HCT116 (cell line): ENCODE data around the gene FOXP1. TPM values are rescaled to one million over a fixed set of nuclear protein-coding genes. Genes with fewer than 3 reads are reported as not detected.

ENCODE experiments used
- ATAC-seq: fragments of 200-7000 bp; cut with Tn5 transposase; 2 replicates; pipeline ENCODE4 v1.9.1; 2020; ENCODE audit warnings: mild to moderate bottlenecking, moderate library complexity
- BruUV-seq: library from RNA; stranded (reverse); fragments of 400-500 nt; replicated peaks from 2 replicates; lab custom pipeline; 2021; lab: Mats Ljungman, UMichigan
- CTCF ChIA-PET: fragments of 300-600 bp; sonication (Branson Sonifier 250); formaldehyde crosslinking; loops from one replicate; lab custom pipeline; 2021; ENCODE audit warnings: antibody characterized with exemption; lab: Charles Lee
- POLR2A ChIA-PET: fragments of 300-600, 350-600 bp; sonication (Branson Sonifier 250); formaldehyde crosslinking; loops from one replicate; lab custom pipeline; 2021; ENCODE audit warnings: antibody characterized with exemption; lab: Charles Lee
- RAD21 ChIA-PET, 2 experiments: fragments of 300-600 bp; sonication (Branson Sonifier 250); formaldehyde crosslinking; loops; one replicate each; lab custom pipeline; 2023; ENCODE audit warnings: low total read pairs in 2 of 2; ENCODE audit not compliant: uncharacterized antibody in 2 of 2, unreplicated experiment in 2 of 2, low non-redundant PET in 1 of 2; lab: Charles Lee
- DNase-seq: peaks from one replicate; pipeline ENCODE4 v3.0.0-alpha.2; 2010; ENCODE audit warnings: low read depth, low spot score
- H2AFZ ChIP-seq: fragments of 200-600 bp; shearing (Covaris generic), sonication (generic); 2 replicates; pipeline ENCODE4 v1.6.1; 2017; ENCODE audit warnings: low read depth, mixed run types, mixed read lengths, antibody characterized with exemption, low read length; ENCODE audit not compliant: poor library complexity, severe bottlenecking
- H3K27ac ChIP-seq: 2 replicates; pipeline ENCODE4 v1.5.1; 2012; ENCODE audit warnings: low read depth, low read length
- H3K27me3 ChIP-seq: fragments of 200-600 bp; sonication (generic); 2 replicates; pipeline ENCODE4 v1.6.1; 2016; ENCODE audit warnings: mixed run types, low read length, mixed read lengths; ENCODE audit not compliant: insufficient read depth
- H3K36me3 ChIP-seq, 2 experiments: fragments of 200-500 bp in 1 of 2; fragments of 200-600 bp in 1 of 2; sonication (Bioruptor generic) in 1 of 2; sonication (generic) in 1 of 2; 2 replicates each; pipeline versions ENCODE4 v1.5.1 to v1.6.1; 2014 to 2016; ENCODE audit warnings: low read length in 2 of 2, inconsistent platforms in 1 of 2, mixed read lengths in 1 of 2, mixed run types in 1 of 2; ENCODE audit not compliant: insufficient read depth in 2 of 2, control insufficient read depth in 1 of 2
- H3K4me1 ChIP-seq, 2 experiments: fragments of 200-600 bp in 1 of 2; sonication (generic) in 1 of 2; 2 replicates each; pipeline versions ENCODE4 v1.5.1 to v1.6.1; 2012 to 2017; ENCODE audit warnings: low read length in 2 of 2, inconsistent platforms in 1 of 2, mild to moderate bottlenecking in 1 of 2, mixed read lengths in 1 of 2, mixed run types in 1 of 2, moderate library complexity in 1 of 2; ENCODE audit not compliant: insufficient read depth in 2 of 2, control insufficient read depth in 1 of 2
- H3K4me2 ChIP-seq: fragments of 200-600 bp; sonication (generic); 2 replicates; pipeline ENCODE4 v1.6.1; 2017; ENCODE audit warnings: mixed run types, low read length, mixed read lengths
- H3K4me3 ChIP-seq, 2 experiments: fragments of 200-600 bp in 1 of 2; sonication (generic) in 1 of 2; replicated peaks in 1 of 2; 2 replicates each; pipeline ENCODE4 v1.5.1; 2011 to 2016; ENCODE audit warnings: low read length in 2 of 2, control low read depth in 1 of 2, low read depth in 1 of 2, mild to moderate bottlenecking in 1 of 2, mixed read lengths in 1 of 2, mixed run types in 1 of 2
- H3K79me2 ChIP-seq: fragments of 200-600 bp; sonication (generic); 2 replicates; pipeline ENCODE4 v1.6.1; 2017; ENCODE audit warnings: mild to moderate bottlenecking, mixed run types, low read length, moderate library complexity, mixed read lengths; ENCODE audit not compliant: insufficient read depth
- H3K9ac ChIP-seq: fragments of 200-600 bp; sonication (generic); 2 replicates; pipeline ENCODE4 v1.6.1; 2016; ENCODE audit warnings: low read length, mixed read lengths
- H3K9me2 ChIP-seq: fragments of 200-600 bp; sonication (generic), shearing (Covaris generic); 2 replicates; pipeline ENCODE4 v1.6.1; 2017; ENCODE audit warnings: mixed run types, mild to moderate bottlenecking, moderate library complexity; ENCODE audit not compliant: insufficient read depth
- H3K9me3 ChIP-seq, 2 experiments: fragments of 200-500 bp in 1 of 2; fragments of 200-600 bp in 1 of 2; sonication (Bioruptor generic) in 1 of 2; sonication (generic) in 1 of 2; 2 replicates each; pipeline ENCODE4 v1.6.1; 2014 to 2017; ENCODE audit warnings: low read length in 2 of 2, mixed read lengths in 2 of 2, inconsistent platforms in 1 of 2, low read depth in 1 of 2, mild to moderate bottlenecking in 1 of 2, mixed run types in 1 of 2, moderate library complexity in 1 of 2; ENCODE audit not compliant: control insufficient read depth in 1 of 2, insufficient read depth in 1 of 2
- H4K20me1 ChIP-seq: fragments of 200-600 bp; sonication (generic), shearing (Covaris generic); 2 replicates; pipeline ENCODE4 v1.6.1; 2017; ENCODE audit warnings: mixed run types, mild to moderate bottlenecking, moderate library complexity; ENCODE audit not compliant: insufficient read depth
- ATF3 ChIP-seq: IDR thresholded peaks from 2 replicates; pipeline ENCODE4 v1.6.1; 2012
- CBX3 ChIP-seq: IDR thresholded peaks from 2 replicates; pipeline ENCODE4 v1.6.1; 2012; ENCODE audit warnings: low read depth
- CEBPB ChIP-seq: IDR thresholded peaks from 2 replicates; pipeline ENCODE4 v1.6.1; 2012; ENCODE audit warnings: low read depth
- EGR1 ChIP-seq: IDR thresholded peaks from 2 replicates; pipeline ENCODE4 v1.6.1; 2012; ENCODE audit warnings: low read depth
- ELF1 ChIP-seq: IDR thresholded peaks from 2 replicates; pipeline ENCODE4 v1.6.1; 2012; ENCODE audit warnings: low read depth, borderline replicate concordance
- EZH2 ChIP-seq: fragments of 200-600 bp; sonication (generic); IDR thresholded peaks from 2 replicates; pipeline ENCODE4 v1.6.1; 2017; ENCODE audit warnings: antibody characterized with exemption, mixed run types
- EZH2phosphoT487 ChIP-seq: fragments of 200-600 bp; IDR thresholded peaks from 2 replicates; pipeline ENCODE4 v1.6.1; 2018; ENCODE audit warnings: antibody characterized with exemption, borderline replicate concordance
- FOSL1 ChIP-seq: IDR thresholded peaks from 2 replicates; pipeline ENCODE4 v1.6.1; 2012; ENCODE audit warnings: low read depth
- JUND ChIP-seq: IDR thresholded peaks from 2 replicates; pipeline ENCODE4 v1.6.1; 2012
- MAX ChIP-seq: IDR thresholded peaks from 2 replicates; pipeline ENCODE4 v1.6.1; 2012
- POLR2A ChIP-seq: IDR thresholded peaks from 2 replicates; pipeline ENCODE4 v1.7.0; 2011; ENCODE audit warnings: borderline replicate concordance; ENCODE audit not compliant: insufficient read depth, insufficient read length; ENCODE audit errors: extremely low read depth
- RAD21 ChIP-seq: IDR thresholded peaks from 2 replicates; pipeline ENCODE4 v1.6.1; 2012; ENCODE audit warnings: low read depth, mild to moderate bottlenecking
- REST ChIP-seq: IDR thresholded peaks from 2 replicates; pipeline ENCODE4 v1.6.1; 2012; ENCODE audit warnings: low read depth
- SIN3A ChIP-seq: IDR thresholded peaks from 2 replicates; pipeline ENCODE4 v1.6.1; 2012; ENCODE audit warnings: low read depth
- SP1 ChIP-seq: IDR thresholded peaks from 2 replicates; pipeline ENCODE4 v1.6.1; 2012; ENCODE audit warnings: low read depth
- SRF ChIP-seq: IDR thresholded peaks from 2 replicates; pipeline ENCODE4 v1.6.1; 2012; ENCODE audit warnings: low read depth
- TCF7L2 ChIP-seq: IDR thresholded peaks from 2 replicates; pipeline ENCODE4 v1.7.0; 2011; ENCODE audit warnings: borderline replicate concordance, inconsistent platforms; ENCODE audit not compliant: insufficient read depth, insufficient read length; ENCODE audit errors: extremely low read depth
- ZBTB33 ChIP-seq: IDR thresholded peaks from 2 replicates; pipeline ENCODE4 v1.6.1; 2011; ENCODE audit warnings: mild to moderate bottlenecking, low read length, moderate library complexity; ENCODE audit not compliant: insufficient replicate concordance; ENCODE audit errors: extremely low read depth
- ZFX ChIP-seq: fragments of 450-650 bp; IDR thresholded peaks from 2 replicates; pipeline ENCODE4 v1.6.1; 2017
- intact Hi-C: fragments of 100-400 bp; cut with micrococcal nuclease; formaldehyde crosslinking; loops from 2 replicates; pipeline ENCODE4 v1.10.0; 2022
- total RNA-seq: library from RNA; stranded (reverse); gene quantifications from one replicate; pipeline ENCODE4 v1.2.1, GENCODE V29; 2021; ENCODE audit not compliant: unreplicated experiment

The FOXP1 gene
- total RNA-seq, 1 experiment from 2014 or later, result 11.4 TPM

- ChIA-PET RAD21 (no interaction called here), POLR2A (no interaction called here), CTCF (no interaction called here)
- Histone ChIP-seq H3K4me2 (no peak overlapping the region), H3K36me3 (no peaks in the 10 kb centered on the region), H3K9ac (no peak overlapping the region), H3K27ac (no peak overlapping the region), H3K79me2 (no peaks in the 10 kb centered on the region), H3K27me3 (no peaks in the 10 kb centered on the region), H3K9me2 (no peaks in the 10 kb centered on the region)
- intact Hi-C loops, result no loop called here
- no peak for ATAC-seq
- DNase-seq, result no peak
- TF ChIP-seq JUND (no peak), ZFX (no peak), EGR1 (no peak), SP1 (no peak), CBX3 (no peak), REST (no peak), RAD21 (no peak), SRF (no peak), MAX (no peak), EZH2 (no peak), ATF3 (no peak), ELF1 (no peak), ZBTB33 (no peak), EZH2phosphoT487 (no peak), SIN3A (no peak), TCF7L2 (no peak), FOSL1 (no peak), POLR2A (no peak), CEBPB (no peak)
- TF ChIP-seq, all 23 proteins: peak for 0
- Histone ChIP-seq H3K4me3 (no peak overlapping the region), H4K20me1 (no peaks in the 10 kb centered on the region), H3K4me1 (no peaks in the 10 kb centered on the region), H3K9me3 (no peaks in the 10 kb centered on the region), H2AFZ (no peak overlapping the region)
- no TSS peak for BruUV-seq
These were observed 271.9 kb downstream of the FOXP1 start for GRCh38 chr3:71311661-71312046.
